ENCODE data around the gene IL17RD.
"Not testable (repeated sequence)": the region's sequence is repeated elsewhere in the genome, so short reads cannot be mapped to it uniquely, and the experiment has no call there.

IL17RD gene

DNA sequence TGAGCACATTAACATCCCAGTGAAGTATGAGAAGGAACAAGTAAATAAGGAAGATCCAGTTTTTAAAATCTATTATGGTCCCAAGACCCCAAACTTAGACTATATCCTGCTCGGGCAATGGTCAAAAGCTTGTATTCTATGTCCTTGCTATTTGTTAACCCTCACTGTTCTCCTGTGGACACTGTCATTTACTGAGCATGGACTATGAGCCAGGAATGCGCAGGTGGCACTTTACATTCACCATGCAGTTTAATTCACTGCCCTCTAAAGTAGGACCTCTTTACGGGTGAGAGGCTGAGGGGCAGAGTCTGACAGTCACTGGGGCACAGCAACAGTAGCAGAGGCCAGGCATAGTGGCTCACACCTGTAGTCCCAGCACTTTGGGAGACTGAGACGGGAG lies 76.1 kb downstream of the IL17RD start:
- no peak for DNase-seq

DNA sequence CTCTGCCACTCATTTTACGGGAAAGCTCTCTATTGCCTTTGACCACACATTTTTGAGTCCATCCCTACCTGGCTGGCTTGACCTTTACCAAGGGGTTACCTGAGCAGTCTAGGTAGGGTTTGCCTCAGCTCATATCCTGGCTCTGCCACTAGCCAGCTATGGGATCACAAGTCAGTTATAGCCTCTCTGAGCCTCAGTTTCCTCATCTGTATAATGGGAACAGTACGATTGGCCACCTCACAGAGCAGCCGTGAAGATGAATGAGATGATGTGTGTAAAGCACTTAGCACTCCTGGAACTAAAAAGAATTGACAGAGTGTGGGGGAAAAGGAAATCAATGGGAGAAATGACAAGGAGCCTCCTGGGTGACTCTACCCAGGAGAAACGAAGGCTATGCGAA lies 76.7 kb downstream of the IL17RD start:
- no peak for DNase-seq

DNA sequence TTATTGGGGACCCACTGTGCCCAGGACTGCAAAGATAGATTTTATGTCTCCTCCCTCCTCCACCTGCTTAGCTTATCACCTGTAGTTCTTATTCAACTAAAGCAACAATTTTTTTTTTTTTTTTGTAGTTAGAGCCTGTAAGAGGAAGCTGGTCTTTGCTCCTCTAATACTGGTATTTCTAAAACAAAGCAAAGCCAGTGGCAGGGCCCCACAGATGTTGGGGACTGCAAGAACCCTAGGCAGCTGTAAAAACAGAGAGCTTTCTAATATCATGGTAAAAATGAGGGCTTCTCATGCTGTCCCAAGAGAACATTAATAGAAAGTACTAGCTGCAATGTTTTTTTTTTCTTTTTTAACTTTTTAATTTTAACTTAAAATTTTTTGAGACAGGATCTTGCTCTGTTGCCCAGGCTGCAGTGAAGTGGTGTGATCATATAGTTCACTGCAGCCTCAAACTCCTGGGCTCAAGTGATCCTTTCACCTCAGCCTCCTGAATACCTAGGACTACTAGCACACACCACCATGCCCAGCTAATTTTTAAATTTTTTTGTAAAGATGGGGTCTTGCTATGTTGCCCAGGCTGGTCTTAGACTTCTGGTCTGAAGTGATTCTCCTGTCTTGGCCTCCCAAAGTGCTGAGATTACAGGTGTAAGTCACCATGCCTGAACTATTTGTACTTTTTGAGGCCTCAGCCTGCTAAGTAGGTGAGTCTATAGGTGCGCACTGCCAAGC lies 77.6 kb downstream of the IL17RD start:
- no peak for DNase-seq

DNA sequence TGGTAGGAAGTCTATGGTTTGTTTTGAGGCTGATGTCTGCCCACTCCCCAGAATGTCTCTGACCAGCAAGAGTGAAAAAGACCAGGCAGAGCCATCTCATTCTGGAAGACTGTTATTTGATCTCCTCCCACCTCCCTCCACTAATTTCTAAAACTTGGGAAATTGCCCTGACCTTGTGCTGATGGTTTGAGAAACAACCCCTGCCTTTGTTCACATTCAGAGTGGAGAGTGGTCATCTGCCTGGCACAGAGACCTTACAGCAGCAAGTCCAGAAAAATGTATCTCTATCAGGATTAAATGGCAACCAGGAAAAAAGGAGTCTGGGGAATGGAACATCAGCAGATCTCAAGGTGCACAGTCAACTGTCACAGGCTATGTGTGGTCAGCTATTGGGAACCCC lies 79.0 kb downstream of the IL17RD start:
- peak; percentile 35 for DNase-seq

GRCh38 chr3:57085211-57085610 lies 79.9 kb downstream of the IL17RD start:
- DNase-seq = no peak

DNA sequence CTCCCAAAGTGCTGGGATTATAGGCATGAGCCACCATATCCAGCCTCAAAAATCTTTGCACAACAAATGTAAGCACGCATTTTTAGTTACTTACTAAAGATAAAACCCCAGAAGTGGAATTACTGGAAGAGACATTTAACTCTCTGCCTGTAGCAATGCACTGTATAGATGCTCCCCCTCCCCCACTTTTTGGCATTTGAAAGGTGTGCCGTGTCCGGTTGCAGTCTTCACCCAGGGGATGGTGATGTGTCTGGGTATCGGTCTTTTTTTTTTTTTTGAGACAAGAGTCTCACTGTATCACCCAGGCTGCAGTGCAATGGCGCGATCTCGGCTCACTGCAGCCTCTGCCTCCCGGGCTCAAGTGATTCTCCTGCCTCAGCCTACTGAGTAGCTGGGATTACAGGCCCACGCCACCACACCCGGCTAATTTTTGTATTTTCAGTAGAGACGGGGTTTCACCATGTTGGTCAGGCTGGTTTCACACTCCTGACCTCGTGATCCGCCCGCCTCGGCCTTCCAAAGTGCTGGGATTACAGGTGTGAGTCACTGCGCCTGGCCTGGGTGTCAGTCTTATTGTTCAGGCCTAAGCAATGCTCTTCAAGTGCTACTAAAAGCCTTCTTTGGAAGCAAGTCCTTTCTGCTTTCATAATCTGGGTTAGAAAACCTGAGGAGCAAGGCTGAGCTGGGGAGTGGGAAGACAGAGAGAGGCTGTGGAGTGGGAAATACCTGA lies 81.7 kb downstream of the IL17RD start:
- DNase-seq = not testable (repeated sequence)

- no peak for DNase-seq
Observed at GRCh38 chr3:57082481-57082880, 82.7 kb downstream of the IL17RD start.

GRCh38 chr3:57081173-57081572 lies 84.0 kb downstream of the IL17RD start:
- DNase-seq = no peak

DNA sequence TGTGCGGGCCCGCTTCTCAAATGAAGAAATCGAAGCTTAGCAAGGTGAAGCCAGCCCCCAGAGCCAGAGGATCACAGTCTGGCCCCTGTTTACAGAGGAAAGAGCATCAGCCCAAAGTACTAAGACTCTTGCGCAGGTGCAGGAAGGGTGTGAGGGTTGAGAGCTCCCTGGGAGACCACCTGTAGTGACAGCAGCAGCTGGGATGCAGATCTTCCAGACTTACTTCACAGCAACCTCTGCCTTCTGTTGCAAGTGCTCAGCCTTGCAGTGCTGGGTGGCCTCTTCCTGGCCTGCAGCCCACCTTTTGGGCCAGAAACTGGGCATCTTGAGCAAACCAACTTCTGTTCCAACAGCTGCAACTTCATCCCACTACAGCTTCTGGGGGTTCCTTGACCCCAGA lies 85.0 kb downstream of the IL17RD start:
- no peak for DNase-seq

GRCh38 chr3:57079474-57079831 lies 85.7 kb downstream of the IL17RD start:
- DNase-seq = no peak

- DNase-seq = no peak
Observed at GRCh38 chr3:57078635-57079473, 86.3 kb downstream of the IL17RD start.

DNA sequence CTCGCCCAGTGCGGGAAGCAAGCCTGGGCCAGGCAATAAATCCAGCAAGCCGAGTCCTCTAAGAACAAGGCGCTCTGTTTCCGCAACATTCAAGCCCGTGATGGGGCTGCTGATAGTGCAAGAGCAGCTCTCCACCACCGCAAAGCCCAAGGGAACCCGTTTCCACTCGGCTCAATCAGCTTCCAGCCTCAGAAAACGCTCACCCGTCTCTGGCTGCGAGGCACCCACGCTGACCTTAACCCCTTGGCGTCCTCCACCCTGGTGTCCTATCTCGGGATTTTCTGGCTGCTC lies 86.9 kb downstream of the IL17RD start:
- DNase-seq = peak; percentile 3

DNA sequence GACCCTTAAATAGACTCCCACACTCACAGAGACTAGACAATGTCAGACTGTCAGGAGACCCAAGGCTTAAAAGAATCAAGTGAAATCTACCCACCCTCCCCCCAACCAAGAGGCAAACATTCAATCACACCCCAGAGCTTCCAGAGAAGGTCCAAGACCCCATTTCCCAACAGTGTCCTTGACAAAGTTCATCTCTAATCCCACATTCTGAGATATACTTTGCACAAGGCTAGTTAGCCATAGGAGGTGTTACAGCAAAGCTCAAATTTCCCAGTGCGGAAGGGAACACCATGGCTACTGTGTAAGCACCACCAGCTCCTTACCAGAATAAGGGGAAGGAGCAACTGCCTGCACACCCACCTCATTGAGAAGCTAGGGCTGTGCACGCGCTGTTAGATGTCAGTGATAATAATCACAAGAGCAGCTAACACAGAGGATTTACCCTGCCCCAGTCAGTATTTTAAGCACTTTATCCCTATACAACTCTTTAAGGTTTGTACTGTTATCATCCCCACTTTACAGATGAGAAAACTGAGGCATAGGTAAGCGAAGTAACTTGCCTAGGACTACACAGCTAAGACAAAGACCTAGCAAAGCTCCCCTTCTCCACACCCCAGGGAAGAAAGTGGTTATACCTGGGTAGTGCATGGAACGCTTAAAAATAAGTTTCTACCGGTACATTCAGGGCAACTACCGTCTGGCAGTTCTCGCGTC lies 87.4 kb downstream of the IL17RD start:
- no peak for DNase-seq

DNA sequence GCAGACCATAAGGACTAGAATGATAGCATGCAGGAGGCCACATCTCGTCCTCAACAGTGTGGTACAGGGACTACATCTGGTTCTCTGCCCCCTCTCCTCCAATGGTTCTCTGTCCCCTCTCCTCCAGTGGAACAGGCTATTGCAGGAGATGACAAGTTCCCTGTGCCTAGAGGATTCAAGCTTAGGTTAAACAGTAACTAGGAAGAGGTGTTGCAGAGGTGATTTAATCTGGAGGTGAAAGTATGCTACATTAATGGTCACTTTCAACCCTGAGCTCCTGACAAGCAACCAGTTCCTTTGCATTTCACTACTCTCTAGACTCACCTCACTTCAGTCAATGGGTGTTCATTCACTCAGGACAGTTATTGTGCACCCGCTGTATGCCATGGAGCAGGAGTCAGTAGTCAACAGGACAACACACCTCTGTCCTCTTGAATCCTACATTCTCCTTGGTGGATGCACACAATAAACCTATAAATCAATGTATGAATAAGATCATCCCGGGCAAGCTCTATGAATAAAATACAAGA lies 88.7 kb downstream of the IL17RD start:
- DNase-seq = no peak

DNA sequence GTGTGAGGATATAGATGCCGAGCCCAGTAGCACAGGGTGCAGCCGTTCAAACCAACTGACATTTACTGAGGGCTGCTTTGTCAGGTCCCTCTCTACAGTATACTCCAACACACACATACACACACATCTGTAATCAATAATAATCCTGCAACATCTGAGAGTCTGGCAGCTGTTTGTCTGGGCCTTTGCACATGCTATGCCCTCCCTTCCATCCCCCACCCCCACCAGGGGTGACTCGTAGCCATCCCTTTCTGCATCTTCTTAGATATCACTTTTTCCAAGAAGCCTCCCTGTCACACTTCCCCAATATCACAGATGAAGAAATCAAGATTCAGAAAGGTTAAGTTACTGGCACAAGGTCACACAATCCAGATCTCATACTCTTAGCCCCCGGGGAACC lies 91.0 kb downstream of the IL17RD start:
- DNase-seq = no peak

DNA sequence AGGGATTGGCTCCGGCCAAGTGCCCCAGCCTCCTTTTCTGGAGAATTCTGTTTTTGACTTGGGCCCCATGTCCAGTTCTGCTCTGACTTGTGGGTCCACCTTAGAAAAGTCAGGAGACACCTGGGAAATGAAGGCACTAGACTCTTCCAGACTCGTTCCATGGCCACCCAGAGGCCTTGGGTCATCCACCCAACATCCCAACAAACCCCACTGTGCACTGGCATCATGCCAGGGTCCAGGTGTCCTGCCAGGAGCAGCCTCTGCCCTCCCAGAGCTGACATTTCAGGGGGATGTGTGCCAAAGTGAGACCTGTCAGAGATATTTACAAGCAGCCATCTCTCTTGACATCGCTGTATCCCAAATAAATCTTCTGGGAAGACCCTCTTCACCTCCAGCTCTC lies 91.5 kb downstream of the IL17RD start:
- no peak for DNase-seq

DNA sequence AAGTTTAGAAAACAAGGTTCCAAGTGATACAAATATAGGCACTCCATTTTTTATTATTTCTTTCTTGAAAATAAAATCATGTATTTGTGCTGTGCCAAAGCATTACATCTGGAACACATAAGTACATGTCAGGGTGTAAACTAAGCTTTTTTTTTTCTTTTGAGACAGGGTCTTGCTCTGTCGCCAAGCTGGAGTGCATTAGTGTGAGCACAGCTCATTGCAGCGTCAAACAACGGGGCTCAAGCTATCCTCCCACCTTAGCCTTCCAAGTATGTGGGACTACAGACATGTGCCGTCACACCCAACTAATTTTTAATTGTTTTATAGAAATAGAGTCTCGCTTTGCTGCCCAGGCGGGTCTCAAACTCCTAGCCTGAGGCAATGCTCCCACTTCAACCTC lies 95.7 kb downstream of the IL17RD start:
- DNase-seq = no peak

- DNase-seq = no peak
Observed at GRCh38 chr3:57068437-57069089, 96.6 kb downstream of the IL17RD start.

GRCh38 chr3:57066471-57066870 lies 98.7 kb downstream of the IL17RD start:
- no peak for DNase-seq

DNA sequence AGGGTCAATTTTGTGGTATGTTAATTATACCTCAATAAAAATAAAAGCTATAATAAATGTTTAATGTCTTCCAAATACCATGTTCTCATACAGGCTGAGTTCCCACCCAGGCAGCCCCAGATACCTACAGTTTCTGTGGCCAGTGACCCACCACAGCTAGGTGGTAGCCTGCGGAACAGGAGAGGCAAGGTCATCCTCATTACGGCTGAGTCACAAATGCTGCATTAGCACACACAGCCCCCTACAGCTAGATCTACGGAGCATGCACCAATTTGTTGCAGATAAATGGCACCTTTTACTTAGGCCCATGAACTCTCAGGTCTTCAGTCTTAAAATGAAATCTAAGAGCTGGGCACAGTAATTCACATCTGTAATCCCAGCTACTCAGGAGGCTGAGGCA lies 99.6 kb downstream of the IL17RD start:
- no peak for DNase-seq

GRCh38 chr3:57064572-57064971 lies 100.6 kb downstream of the IL17RD start:
- no peak for DNase-seq

- no peak for DNase-seq
Observed at GRCh38 chr3:57064001-57064400, 101.2 kb downstream of the IL17RD start.

DNA sequence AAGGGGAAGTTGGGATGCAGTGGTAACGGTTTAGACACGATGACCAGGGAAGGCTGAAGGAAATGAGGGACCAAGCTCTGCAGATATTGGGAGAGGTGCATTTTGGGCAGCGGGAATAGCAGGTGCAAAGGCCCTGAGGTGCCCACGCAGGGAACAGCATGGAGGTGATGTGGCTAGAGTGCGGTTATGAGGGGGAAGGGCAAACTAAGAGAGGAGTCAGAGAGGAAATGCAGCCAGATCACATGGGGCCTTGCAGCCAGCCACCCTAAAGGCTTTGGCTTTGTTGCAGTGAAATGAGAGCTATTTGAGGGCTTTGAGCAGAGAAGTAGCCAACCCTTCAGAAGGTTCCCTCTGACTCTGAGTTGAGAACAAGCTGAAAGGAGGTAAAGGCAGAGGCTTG lies 102.1 kb downstream of the IL17RD start:
- DNase-seq = no peak
